Activated naive CD4-positive, alpha-beta T cell treated with anti-CD3 and anti-CD28 coated beads, Interleukin-2, amount 50 U/mL, for 24 hours (primary cell): Measurements from ENCODE around the gene PRKACA.

Experiments used
- H3K27ac Mint-ChIP-seq: one replicate; pipeline ENCODE4 v1.8.0; 2021; ENCODE audit warnings: mild to moderate bottlenecking, mixed read lengths
- H3K27me3 Mint-ChIP-seq: one replicate; pipeline ENCODE4 v1.8.0; 2021; ENCODE audit warnings: mixed read lengths
- H3K36me3 Mint-ChIP-seq: one replicate; pipeline ENCODE4 v1.8.0; 2021; ENCODE audit warnings: mixed read lengths
- H3K4me1 Mint-ChIP-seq: one replicate; pipeline ENCODE4 v1.8.0; 2021; ENCODE audit warnings: mixed read lengths
- H3K4me3 Mint-ChIP-seq: one replicate; pipeline ENCODE4 v1.8.0; 2021; ENCODE audit warnings: mild to moderate bottlenecking, mixed read lengths
- H3K9me3 Mint-ChIP-seq: one replicate; pipeline ENCODE4 v1.8.0; 2021; ENCODE audit warnings: mixed read lengths

The PRKACA gene

DNA sequence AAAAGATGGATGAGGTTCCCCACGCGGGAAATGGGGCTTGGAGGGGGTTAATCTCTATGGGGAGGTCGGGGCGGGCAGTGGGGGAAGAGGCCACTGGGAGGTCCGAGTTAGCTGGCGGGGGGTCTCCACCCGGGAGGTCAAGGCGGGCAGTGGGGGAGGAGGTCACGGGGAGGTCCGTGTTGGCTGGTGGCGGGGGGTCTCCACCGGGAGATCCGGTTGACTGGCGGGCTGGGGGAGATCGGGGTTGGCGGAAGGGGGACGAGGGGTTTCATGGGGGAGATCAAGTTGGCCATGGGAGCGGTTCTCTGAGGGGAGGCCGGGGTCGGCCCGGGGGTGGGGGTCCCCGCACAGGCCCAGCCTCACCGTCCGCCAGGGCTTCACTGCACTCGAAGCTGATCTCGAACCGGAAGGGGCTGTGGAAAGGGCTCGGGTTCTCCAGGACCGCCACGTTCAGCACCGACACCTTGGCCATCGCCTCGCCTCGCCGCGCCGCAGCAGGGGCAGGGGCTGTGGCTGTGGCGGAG is 18.5 kb upstream of the PRKACA start:
- peak overlapping the region; percentile 89 for H3K4me3 Mint-ChIP-seq
- H3K9me3 Mint-ChIP-seq, result no peaks in the 10 kb centered on the region
- H3K27ac Mint-ChIP-seq, result peak overlapping the region; percentile 72
- H3K36me3 Mint-ChIP-seq, result peaks cover 8% of the 10 kb centered on the region
- peaks cover 25% of the 10 kb centered on the region for H3K4me1 Mint-ChIP-seq
- no peaks in the 10 kb centered on the region for H3K27me3 Mint-ChIP-seq

DNA sequence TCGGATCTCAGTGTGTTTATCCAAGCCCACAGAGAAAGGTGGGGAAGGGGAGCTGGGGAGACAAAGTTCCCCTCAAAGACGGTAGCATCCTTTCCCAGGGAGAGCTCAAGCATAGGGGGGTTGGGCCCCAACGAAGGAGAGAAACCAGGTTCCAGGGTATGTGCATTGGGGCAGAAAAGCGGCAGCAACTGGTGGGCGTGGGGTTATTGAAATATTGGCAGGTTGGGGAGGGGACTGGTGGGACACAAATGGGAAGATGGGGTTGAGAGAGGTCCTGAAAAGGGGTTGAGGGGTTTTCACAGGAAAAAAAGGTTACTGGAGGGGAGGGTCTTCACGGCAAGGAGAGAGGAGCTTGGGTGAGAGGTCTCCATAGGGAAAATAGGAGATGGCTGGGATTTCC is 17.8 kb upstream of the PRKACA start:
- H3K4me1 Mint-ChIP-seq, result peaks cover 23% of the 10 kb centered on the region
- H3K4me3 Mint-ChIP-seq, result peak overlapping the region; percentile 78
- no peaks in the 10 kb centered on the region for H3K27me3 Mint-ChIP-seq
- no peaks in the 10 kb centered on the region for H3K9me3 Mint-ChIP-seq
- H3K36me3 Mint-ChIP-seq, result peaks cover 6% of the 10 kb centered on the region
- no peak overlapping the region for H3K27ac Mint-ChIP-seq

DNA sequence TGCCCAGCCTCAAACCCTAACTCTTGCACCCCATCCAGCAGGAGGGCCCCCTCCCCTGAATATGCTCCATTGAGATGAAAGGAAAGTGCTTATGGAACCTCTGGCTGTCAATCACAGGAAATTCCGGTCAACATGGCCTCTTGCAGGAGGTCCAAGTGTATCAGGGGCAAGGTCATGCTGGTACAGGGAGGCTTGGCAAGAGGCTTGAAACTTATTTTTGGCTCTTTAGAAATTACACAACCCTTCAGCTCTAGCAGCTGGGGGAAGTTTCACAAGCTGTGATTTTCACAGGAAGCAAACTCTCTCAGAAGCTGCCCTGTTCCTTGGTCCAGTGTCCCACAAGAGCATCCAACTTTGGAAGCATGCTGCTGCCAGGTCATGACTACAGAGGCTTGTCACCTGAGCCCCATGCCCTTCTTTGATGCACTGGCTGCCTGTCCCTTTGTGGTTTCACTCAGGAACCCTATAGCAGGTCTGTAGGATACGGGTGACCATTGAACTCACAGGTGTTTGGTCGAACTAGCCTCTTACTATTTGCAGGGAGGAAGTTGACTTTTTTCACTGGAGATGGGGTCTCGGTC is 10.5 kb upstream of the PRKACA start:
- Mint-ChIP-seq H3K36me3 (no peaks in the 10 kb centered on the region), H3K27ac (no peak overlapping the region), H3K27me3 (no peaks in the 10 kb centered on the region), H3K9me3 (no peaks in the 10 kb centered on the region), H3K4me1 (no peaks in the 10 kb centered on the region), H3K4me3 (no peak overlapping the region)

- no peaks in the 10 kb centered on the region for H3K36me3 Mint-ChIP-seq
- no peaks in the 10 kb centered on the region for H3K9me3 Mint-ChIP-seq
- no peak overlapping the region for H3K27ac Mint-ChIP-seq
- H3K4me1 Mint-ChIP-seq, result no peaks in the 10 kb centered on the region
- no peaks in the 10 kb centered on the region for H3K27me3 Mint-ChIP-seq
- no peak overlapping the region for H3K4me3 Mint-ChIP-seq
These were observed 9.6 kb upstream of the PRKACA start for GRCh38 chr19:14127176-14127575.

GRCh38 chr19:14122924-14123323 is 5.4 kb upstream of the PRKACA start:
- Mint-ChIP-seq H3K27ac (no peak overlapping the region), H3K4me1 (peaks cover 9% of the 10 kb centered on the region), H3K9me3 (no peaks in the 10 kb centered on the region), H3K4me3 (no peak overlapping the region), H3K27me3 (no peaks in the 10 kb centered on the region), H3K36me3 (no peaks in the 10 kb centered on the region)

GRCh38 chr19:14120497-14120780 is 2.9 kb upstream of the PRKACA start:
- Mint-ChIP-seq H3K36me3 (no peaks in the 10 kb centered on the region), H3K27me3 (no peaks in the 10 kb centered on the region), H3K27ac (no peak overlapping the region), H3K9me3 (no peaks in the 10 kb centered on the region), H3K4me3 (no peak overlapping the region), H3K4me1 (peaks cover 23% of the 10 kb centered on the region)

GRCh38 chr19:14119644-14120496 is 2.3 kb upstream of the PRKACA start:
- no peak overlapping the region for H3K4me3 Mint-ChIP-seq
- no peaks in the 10 kb centered on the region for H3K9me3 Mint-ChIP-seq
- no peaks in the 10 kb centered on the region for H3K36me3 Mint-ChIP-seq
- H3K27me3 Mint-ChIP-seq, result no peaks in the 10 kb centered on the region
- peaks cover 27% of the 10 kb centered on the region for H3K4me1 Mint-ChIP-seq
- no peak overlapping the region for H3K27ac Mint-ChIP-seq

- H3K9me3 Mint-ChIP-seq, result no peaks in the 10 kb centered on the region
- peaks cover 32% of the 10 kb centered on the region for H3K4me1 Mint-ChIP-seq
- peak overlapping the region; percentile 14 for H3K27ac Mint-ChIP-seq
- H3K4me3 Mint-ChIP-seq, result peak overlapping the region; percentile 92
- no peaks in the 10 kb centered on the region for H3K27me3 Mint-ChIP-seq
- no peaks in the 10 kb centered on the region for H3K36me3 Mint-ChIP-seq
These were observed 1.6 kb upstream of the PRKACA start for GRCh38 chr19:14119146-14119545.

- Mint-ChIP-seq H3K36me3 (no peaks in the 10 kb centered on the region), H3K4me3 (peak overlapping the region; percentile 92), H3K4me1 (peaks cover 38% of the 10 kb centered on the region), H3K27ac (peak overlapping the region; percentile 73), H3K27me3 (no peaks in the 10 kb centered on the region), H3K9me3 (no peaks in the 10 kb centered on the region)
These were observed 846 bp upstream of the PRKACA start for GRCh38 chr19:14118165-14119051.

DNA sequence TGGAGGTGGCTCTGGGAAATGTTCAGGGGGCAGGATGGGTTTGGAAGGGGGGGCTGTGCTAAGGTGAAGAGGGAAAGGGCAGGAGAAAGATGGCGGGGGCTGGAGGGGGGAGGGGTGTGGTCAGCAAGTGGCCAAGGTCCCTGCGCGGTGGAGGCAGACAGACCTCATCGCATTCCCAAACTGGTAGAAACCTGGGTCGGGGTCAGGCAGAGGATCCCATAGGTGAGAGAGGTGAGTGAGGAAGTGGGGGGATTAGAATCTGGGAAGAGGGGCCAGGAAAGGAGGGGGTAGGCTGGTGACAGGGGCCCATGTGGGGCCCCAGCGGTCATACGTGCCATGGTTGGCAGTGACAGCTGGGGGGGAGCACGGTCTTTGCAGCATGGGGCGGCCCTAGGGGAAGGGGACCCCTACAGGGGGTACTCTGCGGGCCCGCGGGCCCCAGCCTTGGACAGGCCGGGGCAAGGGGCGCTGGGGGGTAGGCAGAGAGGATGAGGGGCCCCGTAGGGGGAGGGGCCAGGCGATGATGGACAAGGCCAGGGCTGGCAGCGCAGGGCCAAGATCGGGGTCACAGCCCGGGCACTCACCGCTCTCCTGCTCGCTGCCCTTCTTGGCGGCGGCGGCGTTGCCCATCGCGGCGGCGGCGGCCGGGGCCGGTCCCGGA is 514 bp downstream of the PRKACA start:
- H3K9me3 Mint-ChIP-seq, result no peaks in the 10 kb centered on the region
- H3K4me1 Mint-ChIP-seq, result peaks cover 49% of the 10 kb centered on the region
- no peaks in the 10 kb centered on the region for H3K36me3 Mint-ChIP-seq
- H3K27me3 Mint-ChIP-seq, result no peaks in the 10 kb centered on the region
- H3K27ac Mint-ChIP-seq, result peak overlapping the region; percentile 0
- peak overlapping the region; percentile 83 for H3K4me3 Mint-ChIP-seq

GRCh38 chr19:14116525-14116917 is 1.0 kb downstream of the PRKACA start:
- peak overlapping the region; percentile 41 for H3K27ac Mint-ChIP-seq
- peaks cover 52% of the 10 kb centered on the region for H3K4me1 Mint-ChIP-seq
- no peaks in the 10 kb centered on the region for H3K27me3 Mint-ChIP-seq
- H3K36me3 Mint-ChIP-seq, result no peaks in the 10 kb centered on the region
- no peaks in the 10 kb centered on the region for H3K9me3 Mint-ChIP-seq
- peak overlapping the region; percentile 83 for H3K4me3 Mint-ChIP-seq

- peak overlapping the region; percentile 41 for H3K27ac Mint-ChIP-seq
- H3K4me1 Mint-ChIP-seq, result peaks cover 54% of the 10 kb centered on the region
These were observed 1.8 kb downstream of the PRKACA start for GRCh38 chr19:14115756-14116155.

GRCh38 chr19:14114854-14115253 is 2.7 kb downstream of the PRKACA start:
- no peaks in the 10 kb centered on the region for H3K27me3 Mint-ChIP-seq
- no peaks in the 10 kb centered on the region for H3K9me3 Mint-ChIP-seq
- H3K36me3 Mint-ChIP-seq, result no peaks in the 10 kb centered on the region
- no peak overlapping the region for H3K4me3 Mint-ChIP-seq
- peaks cover 57% of the 10 kb centered on the region for H3K4me1 Mint-ChIP-seq
- H3K27ac Mint-ChIP-seq, result no peak overlapping the region

More at GRCh38 chr19:14115756-14116155, 1.8 kb downstream of the PRKACA start:
- Mint-ChIP-seq H3K36me3 (no peaks in the 10 kb centered on the region), H3K9me3 (no peaks in the 10 kb centered on the region), H3K27me3 (no peaks in the 10 kb centered on the region), H3K4me3 (peak overlapping the region; percentile 83)

DNA sequence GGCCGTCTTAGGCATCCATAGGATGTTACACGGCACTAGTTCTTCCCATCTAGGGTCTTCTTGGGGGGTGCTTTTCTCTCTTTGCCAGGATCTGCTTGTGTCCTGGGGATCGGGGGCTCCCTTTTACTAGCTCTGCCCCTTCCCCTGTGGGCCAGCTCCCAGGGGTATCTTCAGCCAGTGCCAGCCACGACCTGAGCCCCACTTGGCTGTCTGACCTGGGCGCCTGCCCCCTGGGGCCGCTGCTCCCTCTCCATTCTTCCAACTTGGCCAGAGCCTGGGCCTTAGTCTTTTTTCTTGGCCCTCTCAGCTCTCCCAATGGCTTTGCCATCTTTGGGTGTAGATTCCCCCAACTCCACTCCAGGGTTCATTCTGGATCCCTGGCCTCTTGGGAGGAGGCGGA is 3.1 kb downstream of the PRKACA start:
- no peak overlapping the region for H3K4me3 Mint-ChIP-seq
- no peak overlapping the region for H3K27ac Mint-ChIP-seq
- no peaks in the 10 kb centered on the region for H3K27me3 Mint-ChIP-seq
- peaks cover 57% of the 10 kb centered on the region for H3K4me1 Mint-ChIP-seq
- H3K36me3 Mint-ChIP-seq, result no peaks in the 10 kb centered on the region
- no peaks in the 10 kb centered on the region for H3K9me3 Mint-ChIP-seq

GRCh38 chr19:14113762-14114414 is 3.7 kb downstream of the PRKACA start:
- peak overlapping the region; percentile 72 for H3K27ac Mint-ChIP-seq
- peak overlapping the region; percentile 23 for H3K4me3 Mint-ChIP-seq
- H3K4me1 Mint-ChIP-seq, result peaks cover 52% of the 10 kb centered on the region
- no peaks in the 10 kb centered on the region for H3K9me3 Mint-ChIP-seq
- H3K36me3 Mint-ChIP-seq, result no peaks in the 10 kb centered on the region
- H3K27me3 Mint-ChIP-seq, result no peaks in the 10 kb centered on the region
